ENCODE results near the gene TSR1. TPM values are rescaled to one million over a fixed set of nuclear protein-coding genes. Genes with fewer than 3 reads are reported as not detected.

The TSR1 gene
- total RNA-seq, 1 experiment from 2014 or later: 44.7 TPM

DNA sequence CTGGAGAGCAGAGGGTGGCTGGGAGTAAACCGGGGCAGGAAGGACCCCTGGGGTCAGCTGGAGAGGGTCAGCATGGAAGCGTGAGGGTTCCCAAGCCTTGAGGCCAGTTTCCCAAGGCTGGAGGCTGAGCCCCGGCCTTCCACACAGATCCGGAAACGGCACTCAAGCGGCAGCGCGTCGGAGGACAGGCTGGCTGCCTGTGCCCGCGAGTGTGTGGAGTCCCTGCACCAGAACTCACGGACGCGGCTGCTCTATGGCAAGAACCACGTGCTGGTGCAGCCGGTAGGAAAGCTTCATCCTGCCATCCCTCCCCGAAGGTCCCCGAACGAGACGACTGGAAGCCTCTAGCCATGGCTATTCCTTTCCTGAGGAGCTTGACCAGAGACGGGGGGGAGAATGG, 27.1 kb upstream of the TSR1 start:
- H3K27ac ChIP-seq (ENCODE audit: low read length): no peak overlapping the region
- ATAC-seq (no peak), DNase-seq (ENCODE audit: low read depth, low spot score) (no peak)
- no peaks in the 10 kb centered on the region for H3K27me3 ChIP-seq (ENCODE audit: control insufficient read depth, insufficient read depth, low read length)
- no TSS peak for BruUV-seq (replicated peaks)
- no peak for TF ChIP-seq POLR2AphosphoS5 (IDR thresholded peaks at IDR 0.05; ENCODE audit: low read depth, low read length)
- no peak for TF ChIP-seq TCF7L2 (IDR thresholded peaks at IDR 0.05; ENCODE audit: low read depth, low read length)
- TF ChIP-seq, protein P1, sequence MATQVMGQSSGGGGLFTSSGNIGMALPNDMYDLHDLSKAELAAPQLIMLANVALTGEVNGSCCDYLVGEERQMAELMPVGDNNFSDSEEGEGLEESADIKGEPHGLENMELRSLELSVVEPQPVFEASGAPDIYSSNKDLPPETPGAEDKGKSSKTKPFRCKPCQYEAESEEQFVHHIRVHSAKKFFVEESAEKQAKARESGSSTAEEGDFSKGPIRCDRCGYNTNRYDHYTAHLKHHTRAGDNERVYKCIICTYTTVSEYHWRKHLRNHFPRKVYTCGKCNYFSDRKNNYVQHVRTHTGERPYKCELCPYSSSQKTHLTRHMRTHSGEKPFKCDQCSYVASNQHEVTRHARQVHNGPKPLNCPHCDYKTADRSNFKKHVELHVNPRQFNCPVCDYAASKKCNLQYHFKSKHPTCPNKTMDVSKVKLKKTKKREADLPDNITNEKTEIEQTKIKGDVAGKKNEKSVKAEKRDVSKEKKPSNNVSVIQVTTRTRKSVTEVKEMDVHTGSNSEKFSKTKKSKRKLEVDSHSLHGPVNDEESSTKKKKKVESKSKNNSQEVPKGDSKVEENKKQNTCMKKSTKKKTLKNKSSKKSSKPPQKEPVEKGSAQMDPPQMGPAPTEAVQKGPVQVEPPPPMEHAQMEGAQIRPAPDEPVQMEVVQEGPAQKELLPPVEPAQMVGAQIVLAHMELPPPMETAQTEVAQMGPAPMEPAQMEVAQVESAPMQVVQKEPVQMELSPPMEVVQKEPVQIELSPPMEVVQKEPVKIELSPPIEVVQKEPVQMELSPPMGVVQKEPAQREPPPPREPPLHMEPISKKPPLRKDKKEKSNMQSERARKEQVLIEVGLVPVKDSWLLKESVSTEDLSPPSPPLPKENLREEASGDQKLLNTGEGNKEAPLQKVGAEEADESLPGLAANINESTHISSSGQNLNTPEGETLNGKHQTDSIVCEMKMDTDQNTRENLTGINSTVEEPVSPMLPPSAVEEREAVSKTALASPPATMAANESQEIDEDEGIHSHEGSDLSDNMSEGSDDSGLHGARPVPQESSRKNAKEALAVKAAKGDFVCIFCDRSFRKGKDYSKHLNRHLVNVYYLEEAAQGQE (IDR thresholded peaks at IDR 0.05; ENCODE audit: insufficient read depth in 1 of 2, low read depth in 2 of 2, low read length in 1 of 2): no peak
- no peak for TF ChIP-seq SIN3A (IDR thresholded peaks at IDR 0.05; ENCODE audit: borderline replicate concordance, insufficient read depth, low read depth, low read length)
- TF ChIP-seq, protein P2, sequence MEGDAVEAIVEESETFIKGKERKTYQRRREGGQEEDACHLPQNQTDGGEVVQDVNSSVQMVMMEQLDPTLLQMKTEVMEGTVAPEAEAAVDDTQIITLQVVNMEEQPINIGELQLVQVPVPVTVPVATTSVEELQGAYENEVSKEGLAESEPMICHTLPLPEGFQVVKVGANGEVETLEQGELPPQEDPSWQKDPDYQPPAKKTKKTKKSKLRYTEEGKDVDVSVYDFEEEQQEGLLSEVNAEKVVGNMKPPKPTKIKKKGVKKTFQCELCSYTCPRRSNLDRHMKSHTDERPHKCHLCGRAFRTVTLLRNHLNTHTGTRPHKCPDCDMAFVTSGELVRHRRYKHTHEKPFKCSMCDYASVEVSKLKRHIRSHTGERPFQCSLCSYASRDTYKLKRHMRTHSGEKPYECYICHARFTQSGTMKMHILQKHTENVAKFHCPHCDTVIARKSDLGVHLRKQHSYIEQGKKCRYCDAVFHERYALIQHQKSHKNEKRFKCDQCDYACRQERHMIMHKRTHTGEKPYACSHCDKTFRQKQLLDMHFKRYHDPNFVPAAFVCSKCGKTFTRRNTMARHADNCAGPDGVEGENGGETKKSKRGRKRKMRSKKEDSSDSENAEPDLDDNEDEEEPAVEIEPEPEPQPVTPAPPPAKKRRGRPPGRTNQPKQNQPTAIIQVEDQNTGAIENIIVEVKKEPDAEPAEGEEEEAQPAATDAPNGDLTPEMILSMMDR (IDR thresholded peaks at IDR 0.05): no peak
- ChIA-PET CTCF (no interaction called here), POLR2A (no interaction called here)
- H3K36me3 ChIP-seq (ENCODE audit: control insufficient read depth, insufficient read depth, low read length): no peaks in the 10 kb centered on the region
- in situ Hi-C loops (cut with HindIII; ENCODE audit: low pct_unique_long_range_greater_than_20kb, low sequenced_read_pairs) (no loop called here), intact Hi-C loops (cut with micrococcal nuclease; ENCODE audit: unreplicated experiment) (no loop called here)
- no peaks in the 10 kb centered on the region for H3K9me3 ChIP-seq (ENCODE audit: control insufficient read depth, insufficient read depth, low read depth, low read length)
- H3K4me3 ChIP-seq (ENCODE audit: low read depth in 2 of 2, low read length in 2 of 2): no peak overlapping the region
- no peaks in the 10 kb centered on the region for H3K4me1 ChIP-seq (ENCODE audit: control insufficient read depth, insufficient read depth, low read length)

DNA sequence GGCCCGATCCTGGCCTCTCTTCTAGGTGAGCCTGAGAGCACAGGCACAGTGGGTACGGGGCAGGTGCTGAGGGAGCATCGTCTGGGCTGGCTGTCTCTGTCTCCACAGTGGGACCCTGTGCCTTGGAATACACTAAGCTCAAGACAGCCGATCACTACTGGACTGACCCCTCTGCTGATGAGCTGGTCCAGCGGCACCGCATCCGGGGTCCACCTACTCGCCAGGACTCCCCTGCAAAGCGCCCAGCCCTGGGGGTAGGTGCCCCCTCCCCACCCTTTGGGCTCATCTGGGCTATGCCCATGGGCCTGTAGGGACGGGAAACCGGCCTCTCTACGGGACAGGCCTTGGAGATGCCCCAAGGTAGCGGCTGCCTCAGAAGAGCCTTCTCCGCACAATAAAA, 26.6 kb upstream of the TSR1 start:
- Histone ChIP-seq H3K36me3 (ENCODE audit: control insufficient read depth, insufficient read depth, low read length) (no peaks in the 10 kb centered on the region), H3K4me3 (ENCODE audit: low read depth in 2 of 2, low read length in 2 of 2) (no peak overlapping the region), H3K4me1 (ENCODE audit: control insufficient read depth, insufficient read depth, low read length) (no peaks in the 10 kb centered on the region), H3K9me3 (ENCODE audit: control insufficient read depth, insufficient read depth, low read depth, low read length) (no peaks in the 10 kb centered on the region), H3K27me3 (ENCODE audit: control insufficient read depth, insufficient read depth, low read length) (no peaks in the 10 kb centered on the region), H3K27ac (ENCODE audit: low read length) (no peak overlapping the region)
- in situ Hi-C loops (cut with HindIII; ENCODE audit: low pct_unique_long_range_greater_than_20kb, low sequenced_read_pairs) (no loop called here), intact Hi-C loops (cut with micrococcal nuclease; ENCODE audit: unreplicated experiment) (no loop called here)
- no peak for DNase-seq (ENCODE audit: low read depth, low spot score)
- no peak for ATAC-seq
- no TSS peak for BruUV-seq (replicated peaks)
- TF ChIP-seq, protein P2 (IDR thresholded peaks at IDR 0.05): no peak
- TF ChIP-seq TCF7L2 (IDR thresholded peaks at IDR 0.05; ENCODE audit: low read depth, low read length): no peak
- no peak for TF ChIP-seq SIN3A (IDR thresholded peaks at IDR 0.05; ENCODE audit: borderline replicate concordance, insufficient read depth, low read depth, low read length)
- no peak for TF ChIP-seq POLR2AphosphoS5 (IDR thresholded peaks at IDR 0.05; ENCODE audit: low read depth, low read length)
- TF ChIP-seq, protein P1 (IDR thresholded peaks at IDR 0.05; ENCODE audit: insufficient read depth in 1 of 2, low read depth in 2 of 2, low read length in 1 of 2): no peak
- ChIA-PET CTCF (no interaction called here), POLR2A (no interaction called here)
